Fibroblast of skin of left quadriceps (primary cell): ENCODE data around the gene ZNF724.
"Not testable (repeated sequence)": the region's sequence is repeated elsewhere in the genome, so short reads cannot be mapped to it uniquely, and the experiment has no call there.

Experiments
- DNase-seq, 2 experiments: peaks; one replicate each; pipeline ENCODE4 v3.0.0-alpha.2; 2013; ENCODE audit warnings: low read depth in 2 of 2

Gene ZNF724

DNA sequence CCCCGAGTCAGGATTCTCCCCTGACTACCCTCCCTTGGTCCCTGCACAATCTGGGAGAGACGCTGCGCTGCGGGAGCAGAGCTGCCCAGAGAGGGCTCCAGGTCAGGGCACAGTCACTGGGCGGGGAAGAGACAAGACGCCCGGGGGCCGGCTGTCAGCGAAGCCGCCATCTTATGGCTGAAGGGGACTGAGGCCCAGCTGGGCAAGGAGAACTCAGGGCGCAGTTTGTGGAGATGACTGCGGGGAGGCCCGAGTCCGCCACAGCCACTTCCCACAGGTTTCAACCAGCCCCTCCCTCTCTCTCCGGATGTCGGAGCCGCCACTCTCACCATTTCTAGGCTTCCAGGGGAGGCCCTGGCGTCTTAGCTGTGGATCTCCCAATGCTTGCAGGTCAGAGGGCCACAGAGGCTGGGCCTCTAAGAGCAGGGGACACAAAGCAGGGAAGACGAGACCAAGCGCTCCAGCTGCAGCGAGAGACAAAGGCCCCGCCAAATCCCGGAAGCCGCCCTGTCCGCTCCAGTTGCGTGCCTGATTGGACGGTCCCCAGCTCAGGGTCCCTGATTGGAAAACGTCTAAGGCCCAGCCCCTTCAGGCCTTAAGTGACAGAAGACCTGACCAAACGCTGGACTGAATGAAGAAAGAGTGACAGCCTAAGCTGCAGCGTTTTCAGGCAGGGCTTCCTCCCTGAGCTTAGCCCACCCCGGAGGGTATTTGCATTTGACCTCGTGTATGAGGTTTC, at the start of gene ZNF724:
Gene ZNF724, minus strand, starts transcription at position 484 of the 739 bp plus-strand sequence. Its CDS starts 152 bp downstream, at position 332.
- DNase-seq, result peak; percentile 94 to 96

DNA sequence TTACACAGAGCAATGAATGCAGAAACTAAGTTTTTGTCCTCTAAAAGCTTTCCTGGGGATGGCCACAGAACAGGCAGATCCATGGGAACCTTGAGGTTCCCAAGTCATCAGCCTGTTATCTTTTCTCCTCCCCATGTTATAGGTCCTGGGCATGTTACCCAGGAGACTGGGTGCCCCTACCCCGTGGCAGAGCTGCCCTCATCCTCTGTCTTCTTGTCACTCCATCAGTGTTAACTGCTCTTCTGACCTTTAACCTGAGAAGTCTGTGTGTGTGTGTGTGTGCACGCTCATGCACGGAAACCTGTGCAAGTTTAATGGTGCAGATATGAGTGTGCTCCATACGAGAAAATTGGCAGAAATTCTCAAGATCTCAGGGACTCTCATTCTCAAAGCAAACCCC, 43.9 kb upstream of the ZNF724 start:
- DNase-seq, result no peak

DNA sequence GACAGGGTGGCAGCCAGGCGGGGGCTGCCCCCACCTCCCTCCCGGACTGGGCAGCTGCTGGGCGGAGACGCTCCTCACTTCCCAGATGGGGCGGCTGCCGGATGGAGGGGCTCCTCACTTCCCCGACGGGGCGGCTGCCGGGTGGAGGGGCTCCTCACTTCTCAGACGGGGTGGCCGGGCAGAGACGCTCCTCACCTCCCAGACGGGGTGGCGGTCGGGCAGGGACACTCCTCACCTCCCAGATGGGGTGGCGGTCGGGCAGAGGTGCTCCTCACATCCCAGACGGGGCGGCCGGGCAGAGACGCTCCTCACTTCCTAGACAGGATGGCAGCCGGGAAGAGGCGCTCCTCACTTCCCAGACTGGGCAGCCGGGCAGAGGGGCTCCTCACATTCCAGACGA, 39.8 kb upstream of the ZNF724 start:
- DNase-seq, result not testable (repeated sequence)

DNA sequence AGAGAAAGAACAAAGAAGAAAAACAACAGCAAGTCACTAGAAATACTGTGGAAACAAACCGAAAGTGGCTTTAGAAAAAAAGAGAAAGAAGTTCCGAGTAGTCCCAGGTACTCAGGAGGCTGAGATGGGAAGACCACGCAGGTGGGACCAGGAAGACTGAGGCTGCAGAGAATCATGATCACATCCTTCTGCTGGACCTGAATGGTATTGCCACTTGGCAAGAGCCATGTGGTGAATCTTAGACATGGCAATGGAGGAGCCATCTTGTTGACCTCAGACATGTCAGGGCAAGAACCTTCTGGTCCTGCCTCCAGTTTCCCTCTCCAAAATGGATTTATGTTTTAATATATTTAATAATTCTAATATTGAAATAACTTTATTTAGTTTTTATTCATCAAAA, 37.4 kb upstream of the ZNF724 start:
- DNase-seq, result no peak

DNA sequence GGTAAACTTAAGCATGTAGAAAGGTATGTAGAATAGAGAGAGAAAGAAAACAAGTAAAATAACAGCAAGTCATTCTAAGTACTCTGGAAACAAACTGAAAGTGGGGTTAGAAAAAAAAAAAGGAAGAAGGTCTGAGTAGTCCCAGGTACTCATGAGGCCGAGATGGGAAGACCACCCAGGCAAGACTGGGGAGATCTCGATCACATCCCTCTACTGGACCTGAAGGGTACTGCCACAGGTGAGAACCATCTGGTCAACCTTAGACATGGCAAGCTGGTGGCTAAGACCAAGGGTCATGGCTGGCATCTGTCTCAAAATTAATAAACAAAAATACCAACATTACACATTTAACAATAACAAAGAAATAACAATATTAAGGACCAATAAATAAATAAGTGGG, 36.3 kb upstream of the ZNF724 start:
- DNase-seq, result no peak

DNA sequence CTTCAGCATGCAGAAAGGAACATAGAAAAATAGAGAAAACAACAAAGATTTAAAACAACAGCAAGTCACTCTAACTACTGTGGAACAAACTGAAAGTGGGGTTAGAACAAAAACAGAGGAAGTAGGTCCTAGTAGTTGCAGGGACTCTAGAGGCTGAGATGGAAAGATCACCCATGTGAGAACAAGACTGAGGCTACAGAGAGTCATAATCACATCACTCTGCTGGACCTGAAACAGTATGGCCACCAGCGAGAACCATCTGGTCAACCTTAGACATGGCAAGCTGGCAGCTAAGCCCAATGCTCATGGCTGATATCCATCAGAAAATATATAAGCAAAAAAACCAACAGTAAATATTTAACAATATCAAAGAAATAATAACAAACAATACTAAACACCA, 35.8 kb upstream of the ZNF724 start:
- no peak for DNase-seq

DNA sequence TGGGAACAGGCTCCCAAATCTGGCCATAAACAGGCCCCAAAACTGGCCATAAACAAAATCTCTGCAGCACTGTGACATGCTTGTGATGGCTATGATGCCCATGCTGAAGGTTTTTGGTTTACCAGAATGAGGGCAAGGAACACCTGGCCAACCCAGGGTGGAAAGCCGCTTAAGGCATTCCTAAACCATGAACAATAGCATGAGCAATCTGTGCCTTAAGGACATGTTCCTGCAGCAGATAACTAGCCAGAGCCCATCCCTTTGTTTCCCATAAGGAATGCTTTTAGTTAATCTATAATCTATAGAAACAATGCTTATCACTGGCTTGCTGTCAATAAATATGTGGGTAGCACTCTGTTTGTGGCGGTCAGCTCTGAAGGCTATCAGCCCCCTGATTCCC, 35.1 kb upstream of the ZNF724 start:
- not testable (repeated sequence) for DNase-seq

DNA sequence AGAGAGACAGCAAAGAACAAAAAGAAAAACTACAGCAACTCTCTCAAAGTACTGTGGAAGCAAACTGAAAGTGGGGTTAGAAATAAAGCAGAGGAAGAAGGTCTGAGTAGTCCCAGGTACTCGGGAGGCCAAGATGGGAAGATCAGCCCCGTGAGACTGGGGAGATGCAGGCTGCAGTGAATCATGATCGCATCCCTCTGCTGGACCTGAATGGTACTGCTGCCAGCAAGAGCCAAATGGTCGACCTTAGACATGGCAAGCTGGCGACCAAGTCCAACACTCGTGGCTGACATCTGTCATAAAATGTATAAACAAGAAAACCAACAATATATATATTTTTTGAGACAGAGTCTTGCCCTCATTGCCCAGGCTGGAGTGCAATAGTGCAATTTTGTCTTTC, 33.7 kb upstream of the ZNF724 start:
- no peak for DNase-seq

DNA sequence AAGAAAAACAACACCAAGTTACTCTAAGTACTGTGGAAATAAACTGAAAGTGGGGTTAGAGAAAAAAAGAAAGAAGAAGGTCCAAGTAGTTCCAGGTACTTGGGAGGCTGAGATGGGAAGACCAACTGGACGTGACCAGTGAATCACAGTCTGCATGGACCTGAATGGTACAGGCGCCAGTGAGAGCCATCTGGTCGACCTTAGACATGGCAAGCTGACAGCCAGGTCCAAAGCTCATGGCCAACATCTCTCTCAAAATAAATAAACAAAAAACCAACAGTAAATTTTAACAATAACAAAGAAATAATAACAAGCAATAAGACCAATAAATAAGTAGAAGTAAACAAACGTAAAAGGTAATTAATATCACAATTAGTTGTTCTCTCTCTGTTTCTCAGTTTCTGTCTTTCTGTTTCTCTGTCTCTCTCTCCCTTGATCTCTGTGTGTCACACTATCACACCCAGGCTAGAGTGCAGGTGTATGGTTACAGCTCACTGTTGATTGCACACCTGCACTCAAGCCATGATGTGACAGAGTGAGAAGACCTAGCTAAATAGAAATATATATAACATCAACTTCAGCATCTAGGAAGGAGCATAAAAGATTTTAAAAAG, 31.6 kb upstream of the ZNF724 start:
- no peak for DNase-seq

DNA sequence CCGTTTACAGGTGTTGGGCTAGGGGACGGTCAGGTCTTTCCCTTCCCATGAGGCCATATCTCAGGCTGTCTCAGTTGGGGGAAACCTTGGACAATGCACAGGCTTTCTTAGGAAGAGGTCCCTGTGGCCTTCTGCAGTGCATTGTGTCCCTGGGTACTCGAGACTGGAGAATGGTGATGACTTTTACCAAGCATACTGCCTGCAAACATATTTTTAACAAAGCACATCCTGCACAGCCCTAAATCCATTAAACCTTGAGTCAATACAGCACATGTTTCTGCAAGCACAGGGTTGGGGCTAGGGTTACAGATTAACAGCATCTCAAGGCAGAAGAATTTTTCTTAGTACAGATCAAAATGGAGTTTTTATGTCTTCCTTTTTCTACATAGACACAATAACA, 27.9 kb upstream of the ZNF724 start:
- DNase-seq, result not testable (repeated sequence)

DNA sequence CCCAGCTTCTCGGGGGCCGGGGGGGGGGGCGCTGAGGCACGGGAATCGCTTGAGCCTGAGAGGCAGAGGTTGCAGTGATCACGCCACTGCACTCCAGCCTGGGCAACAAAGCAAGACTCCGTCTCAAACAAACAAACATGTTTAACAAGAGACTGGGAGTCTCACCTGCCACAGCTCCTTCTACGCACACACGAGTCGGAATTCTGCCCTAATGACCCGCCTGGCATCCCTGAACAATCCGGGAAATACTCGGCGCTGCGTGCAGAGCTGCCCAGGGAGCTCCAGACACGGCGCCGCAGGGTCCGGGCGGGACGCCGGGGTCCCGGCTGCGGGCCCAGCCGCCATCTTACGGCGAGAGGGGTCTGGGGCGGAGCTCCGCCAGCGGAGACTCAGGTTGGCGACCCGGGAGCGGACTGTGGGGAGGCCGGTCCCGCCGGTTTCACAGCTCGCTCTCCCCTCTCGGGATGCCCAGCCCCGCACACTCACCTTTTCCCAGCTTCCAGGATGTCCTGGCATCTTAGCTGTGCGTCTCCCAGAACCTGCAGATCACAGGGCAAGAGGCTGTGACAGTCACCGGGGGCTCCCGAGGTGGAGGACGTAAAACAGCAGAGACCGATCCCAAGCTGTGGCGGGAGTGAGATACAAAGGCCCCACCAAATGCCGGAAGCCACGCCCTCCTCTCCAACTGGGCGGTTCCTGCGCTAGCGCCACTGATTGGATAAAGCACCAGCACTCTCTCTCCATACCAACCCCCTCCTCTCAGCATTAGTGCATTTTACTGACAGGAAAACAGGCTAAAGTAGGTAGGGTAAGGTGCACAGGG, 23.6 kb upstream of the ZNF724 start:
- DNase-seq, result peak; percentile 63 to 70

DNA sequence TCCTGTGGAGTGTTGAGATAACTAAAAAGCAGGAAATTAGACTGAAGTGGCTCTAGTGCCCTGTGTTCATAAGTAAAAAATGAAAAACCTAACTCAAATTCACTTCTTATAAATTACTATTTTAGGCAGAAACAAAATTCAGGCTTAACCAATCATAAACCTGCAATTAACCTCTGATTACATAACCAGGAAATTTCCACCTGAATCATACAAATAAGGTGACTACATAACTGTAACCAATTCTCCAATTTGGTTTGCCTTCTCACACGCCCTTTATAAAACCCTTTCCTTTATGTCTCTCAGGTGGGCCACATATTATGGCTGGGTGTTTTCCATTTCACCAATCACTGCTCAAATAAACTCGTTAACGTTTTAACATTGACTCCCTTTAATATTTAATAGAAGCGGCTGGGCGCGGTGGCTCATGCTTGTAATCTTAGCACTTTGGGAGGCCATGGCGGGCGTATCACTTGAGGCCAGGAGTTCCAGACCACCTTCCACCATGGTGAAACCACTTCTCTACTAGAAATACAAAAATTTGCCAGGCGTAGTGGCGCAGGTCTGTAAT, 22.9 kb upstream of the ZNF724 start:
- no peak for DNase-seq

DNA sequence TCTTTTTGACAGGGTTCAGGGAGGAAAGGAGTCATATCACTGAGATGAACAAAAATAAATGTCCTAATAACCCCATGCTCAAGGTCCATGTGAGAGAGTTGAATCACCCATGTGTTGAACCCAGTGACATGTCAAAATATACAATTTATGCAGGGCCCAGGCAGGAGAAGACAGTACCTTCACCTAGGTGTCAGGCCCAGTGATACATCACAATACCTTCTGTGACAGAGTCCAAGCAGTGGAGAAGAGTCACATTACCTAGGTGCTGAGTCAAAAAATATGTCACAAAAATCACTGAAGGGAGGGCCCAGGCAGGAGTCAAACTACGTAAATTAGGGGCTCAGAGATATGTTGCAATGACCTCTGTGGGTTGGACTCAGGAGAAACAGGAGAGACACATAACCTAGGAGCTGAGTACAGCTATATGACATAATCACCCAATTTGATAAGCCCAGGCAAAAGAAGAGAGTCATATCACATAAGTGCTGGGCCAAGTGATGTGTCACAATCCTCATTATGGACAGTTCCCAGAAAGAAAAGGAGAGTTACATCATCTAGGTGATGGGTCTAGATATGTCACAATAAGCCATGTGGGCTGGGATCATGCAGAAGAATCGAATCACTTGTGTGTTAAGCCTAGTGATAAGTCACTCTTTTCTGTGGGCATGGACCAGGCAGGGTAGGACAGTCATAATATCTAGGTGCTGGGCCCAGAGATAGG, 13.8 kb upstream of the ZNF724 start:
- no peak for DNase-seq

DNA sequence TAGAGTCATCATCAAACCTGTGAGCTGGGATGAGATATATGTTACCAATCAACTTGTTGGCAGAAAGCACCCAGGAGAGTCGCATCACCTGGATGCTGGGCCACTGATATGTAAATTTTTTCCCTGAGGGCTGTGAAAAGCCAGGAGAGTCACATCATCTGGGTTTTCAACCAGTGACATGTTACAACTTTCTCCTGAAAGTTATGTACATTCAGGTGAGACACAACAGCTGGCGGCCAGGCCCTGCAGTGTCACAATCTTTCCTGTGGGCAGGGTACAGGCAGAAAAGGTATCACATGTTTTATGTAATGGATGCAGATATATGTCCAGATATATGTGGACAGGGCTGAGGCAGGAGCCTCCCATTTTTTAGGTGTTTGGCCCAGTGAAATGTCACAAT, 13.2 kb upstream of the ZNF724 start:
- no peak for DNase-seq

DNA sequence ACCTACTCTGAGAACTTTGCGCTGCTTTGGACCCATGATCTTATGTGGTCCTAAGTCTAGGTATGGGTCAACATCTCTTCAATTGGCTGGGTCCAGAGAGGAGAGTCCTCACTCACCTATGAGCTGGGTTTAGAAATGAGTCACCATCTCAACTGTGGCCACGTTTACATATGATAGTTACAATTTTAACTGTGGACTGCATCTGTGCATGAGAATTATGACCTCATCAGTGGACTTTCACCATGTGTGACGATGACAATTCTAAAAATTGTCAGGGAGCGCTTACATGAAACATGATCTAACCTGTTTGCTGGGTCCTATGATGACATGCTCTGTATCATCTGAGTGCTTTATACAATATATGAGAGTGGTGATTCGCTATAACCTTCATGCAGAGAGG, 12.7 kb upstream of the ZNF724 start:
- DNase-seq, result no peak

DNA sequence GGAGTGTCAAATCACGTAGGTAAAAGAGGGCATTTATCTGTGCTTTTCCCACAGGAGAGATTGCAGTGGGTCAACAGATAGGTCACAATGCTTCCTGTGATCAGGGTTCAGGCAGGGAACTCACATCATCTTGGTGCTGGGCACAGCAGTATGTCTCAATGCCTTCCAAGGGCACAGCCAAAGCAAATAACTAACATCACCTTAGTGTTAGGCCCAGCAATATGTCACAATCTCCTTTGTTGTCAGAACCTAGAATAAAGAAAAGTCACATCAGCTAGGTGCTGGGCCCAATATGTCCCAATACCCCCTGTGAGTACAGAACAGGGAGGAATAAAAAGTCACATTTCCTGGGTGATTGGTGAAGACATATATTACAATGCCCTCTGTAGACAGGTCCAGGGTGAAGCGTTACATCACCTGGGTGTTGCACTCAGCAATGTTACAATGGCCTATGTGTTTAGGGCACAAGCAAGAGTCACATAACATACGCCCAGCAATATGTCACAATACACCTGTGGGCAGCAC, 11.4 kb upstream of the ZNF724 start:
- no peak for DNase-seq

DNA sequence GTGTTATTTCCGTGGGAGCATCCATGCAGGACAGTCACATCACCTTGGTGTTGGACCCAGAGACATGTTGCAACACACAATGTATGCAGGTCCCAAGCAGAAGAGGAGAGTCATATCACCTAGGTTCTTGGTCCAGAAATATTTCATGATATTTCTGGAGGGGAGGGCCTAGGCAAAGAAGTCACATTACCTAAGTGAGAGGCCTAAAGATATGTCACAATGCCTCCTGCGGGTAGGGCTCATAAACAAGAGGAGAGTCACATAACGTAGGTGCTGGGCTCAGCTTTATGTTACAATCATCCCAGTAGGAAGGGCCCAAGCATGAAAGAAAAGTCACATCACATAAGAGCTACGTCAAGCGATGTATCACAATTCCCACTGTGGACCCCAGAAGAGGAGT, 10.8 kb upstream of the ZNF724 start:
- no peak for DNase-seq

DNA sequence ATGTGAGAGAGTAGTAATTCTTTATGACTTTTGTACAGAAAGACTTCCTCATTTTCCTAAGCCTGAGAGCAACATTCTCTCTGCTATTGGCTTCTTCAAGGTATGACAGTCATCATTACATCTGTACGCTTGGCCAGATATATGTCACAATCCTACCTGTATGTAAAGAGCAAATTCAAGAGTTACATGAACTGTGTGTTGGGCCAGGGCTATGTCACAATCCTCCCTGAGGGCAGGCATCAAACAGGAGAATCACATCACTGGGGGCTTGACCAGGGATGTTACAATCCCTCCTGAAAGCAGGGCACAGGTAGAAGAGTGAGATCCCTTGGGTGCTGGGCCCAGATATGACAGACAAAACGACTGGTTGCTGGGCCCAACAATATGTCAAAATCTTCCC, 9.8 kb upstream of the ZNF724 start:
- no peak for DNase-seq

DNA sequence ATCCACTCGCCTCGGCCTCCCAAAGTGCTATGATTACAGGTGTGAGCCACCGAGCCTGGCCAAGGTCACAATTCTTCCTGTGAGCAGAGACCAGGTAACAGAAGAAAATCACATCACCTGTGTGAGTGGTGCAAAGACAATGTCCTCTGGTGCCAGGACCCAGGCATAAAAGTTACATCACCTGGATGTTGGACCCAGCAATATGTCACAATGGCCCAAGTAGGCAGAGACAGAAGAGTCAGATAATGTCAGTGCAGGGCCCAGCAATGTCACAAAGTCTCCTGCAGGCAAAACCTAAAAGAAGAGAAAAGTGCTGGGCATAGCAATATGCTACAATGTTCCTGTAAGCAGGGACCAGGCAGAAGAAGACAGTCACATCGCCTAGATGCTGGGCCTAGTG, 5.5 kb upstream of the ZNF724 start:
- no peak for DNase-seq

DNA sequence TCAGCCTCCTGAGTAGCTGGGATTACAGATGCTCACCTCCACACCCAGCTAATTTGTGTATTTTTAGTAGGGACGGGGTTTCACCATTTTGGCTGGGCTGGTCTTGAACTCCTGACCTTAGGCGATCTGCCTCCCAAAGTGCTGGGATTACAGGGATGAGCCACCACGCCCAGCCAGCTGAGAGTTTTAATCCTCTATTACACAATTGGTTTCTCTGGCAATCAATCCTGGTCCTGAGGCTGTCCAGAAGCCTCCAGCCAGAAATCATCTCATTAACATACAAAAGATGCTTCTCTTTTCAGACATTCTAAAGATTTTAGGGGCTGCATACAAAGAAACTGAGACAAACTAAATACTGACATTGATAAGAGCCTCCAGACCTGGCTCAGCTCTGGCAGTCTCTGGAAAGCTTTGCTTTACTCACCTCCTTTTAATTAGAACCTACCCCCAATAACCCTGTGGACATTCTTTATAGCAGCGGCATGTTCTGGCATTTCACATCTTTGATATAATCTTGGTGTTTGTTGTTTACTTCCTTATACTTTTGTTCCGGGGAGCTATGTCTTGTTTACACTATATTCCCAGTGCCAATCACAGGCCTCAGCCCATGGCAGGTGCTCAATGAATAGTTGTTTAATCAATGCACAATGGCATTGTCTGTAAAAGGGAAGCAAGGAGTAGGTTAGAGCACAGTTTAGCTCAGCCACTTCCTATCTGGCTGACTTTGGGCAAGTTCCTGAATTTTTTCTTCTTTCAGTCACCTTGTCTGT, 4.1 kb upstream of the ZNF724 start:
- no peak for DNase-seq

DNA sequence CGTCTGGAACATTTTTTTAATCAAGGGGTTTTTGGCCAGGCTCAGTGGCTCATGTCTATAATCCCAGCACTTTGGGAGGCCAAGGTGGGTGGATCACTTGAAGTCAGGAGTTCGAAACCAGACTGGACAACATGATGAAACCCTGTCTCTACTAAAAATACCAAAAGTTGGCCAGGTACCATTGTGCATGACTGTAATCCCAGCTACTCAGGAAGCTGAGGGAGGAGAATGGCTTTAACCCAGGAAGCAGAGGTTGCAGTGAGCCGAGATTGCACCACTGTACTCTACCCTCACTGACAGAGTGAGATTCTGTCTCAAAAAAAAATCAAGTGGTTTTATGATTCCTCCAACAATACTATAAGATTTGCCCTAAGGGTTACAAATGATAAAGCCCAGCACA, 3.1 kb upstream of the ZNF724 start:
- DNase-seq, result not testable (repeated sequence)
